ENCODE measurements around the gene SPINK13.

SPINK13 gene

GRCh38 chr5:148290271-148291195 is 21.9 kb downstream of the SPINK13 start:
- no peak for TF ChIP-seq CTCF (IDR thresholded peaks at IDR 0.05; ENCODE audit: low read depth, low read length)
- no peak overlapping the region for H3K4me3 ChIP-seq (ENCODE audit: low read depth, low read length)

DNA sequence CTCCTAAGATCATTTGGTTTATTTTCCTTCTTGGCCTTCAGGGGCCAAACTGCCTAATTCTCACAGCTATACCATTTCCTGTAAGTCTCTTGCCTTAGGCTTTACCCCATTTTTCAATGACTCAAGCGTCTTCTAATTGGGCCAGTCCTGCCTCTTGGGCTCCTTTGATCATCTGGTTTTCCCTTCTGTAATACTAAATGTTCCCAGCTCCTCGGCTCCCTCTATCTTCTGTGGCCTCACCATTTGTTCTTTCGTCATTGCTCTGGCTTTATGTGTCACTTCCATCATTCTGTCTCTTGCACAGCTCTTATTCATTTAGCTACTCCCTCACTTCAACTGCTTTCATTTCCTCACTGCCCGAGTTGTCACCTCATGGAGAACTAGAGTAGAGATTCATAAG is 29.1 kb downstream of the SPINK13 start:
- no peak overlapping the region for H3K4me3 ChIP-seq (ENCODE audit: low read depth, low read length)
- TF ChIP-seq CTCF (IDR thresholded peaks at IDR 0.05; ENCODE audit: low read depth, low read length), result no peak

GRCh38 chr5:148306446-148306845 is 37.9 kb downstream of the SPINK13 start:
- H3K4me3 ChIP-seq (ENCODE audit: low read depth, low read length), result no peak overlapping the region
- TF ChIP-seq CTCF (IDR thresholded peaks at IDR 0.05; ENCODE audit: low read depth, low read length), result no peak

DNA sequence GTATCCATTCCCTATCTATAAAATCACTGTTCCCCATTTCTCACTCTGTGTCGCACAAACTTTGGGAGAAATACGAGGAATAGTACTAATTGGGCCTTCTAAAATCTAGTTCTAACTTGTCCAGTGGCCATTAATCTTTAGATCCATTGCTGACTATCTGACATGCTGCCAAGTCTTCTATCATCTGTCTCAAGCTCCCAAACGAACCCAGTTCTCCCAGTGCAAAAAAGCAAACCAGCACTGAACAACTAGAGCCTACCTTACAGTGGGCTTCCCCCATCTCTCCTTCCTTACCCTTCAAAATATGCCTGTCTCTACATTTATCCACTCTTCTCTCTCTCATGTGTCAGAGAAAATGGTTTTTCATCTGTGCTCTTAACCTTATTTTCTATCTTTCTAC is 40.4 kb downstream of the SPINK13 start:
- TF ChIP-seq CTCF (IDR thresholded peaks at IDR 0.05; ENCODE audit: low read depth, low read length), result no peak
- H3K4me3 ChIP-seq (ENCODE audit: low read depth, low read length), result no peak overlapping the region

GRCh38 chr5:148309746-148310145 is 41.2 kb downstream of the SPINK13 start:
- no peak overlapping the region for H3K4me3 ChIP-seq (ENCODE audit: low read depth, low read length)
- no peak for TF ChIP-seq CTCF (IDR thresholded peaks at IDR 0.05; ENCODE audit: low read depth, low read length)

DNA sequence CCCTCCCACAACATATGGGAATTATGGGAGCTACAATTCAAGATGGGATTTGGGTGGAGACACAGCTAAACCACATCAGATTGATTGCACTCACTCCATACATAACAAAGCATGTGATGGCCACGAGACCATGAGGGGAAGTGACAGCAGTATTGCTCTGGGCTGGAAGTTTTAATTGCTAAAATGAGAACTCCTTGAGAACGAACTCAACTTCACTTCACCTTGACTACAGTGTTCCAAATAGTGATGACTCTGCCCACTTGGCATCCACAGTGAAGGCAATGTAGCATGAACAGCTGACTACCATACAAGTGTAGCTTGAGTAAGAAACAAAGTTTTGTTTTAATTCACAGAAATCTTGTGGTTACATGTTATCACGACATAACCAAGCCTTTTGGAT is 42.9 kb downstream of the SPINK13 start:
- no peak overlapping the region for H3K4me3 ChIP-seq (ENCODE audit: low read depth, low read length)
- TF ChIP-seq CTCF (IDR thresholded peaks at IDR 0.05; ENCODE audit: low read depth, low read length), result no peak

DNA sequence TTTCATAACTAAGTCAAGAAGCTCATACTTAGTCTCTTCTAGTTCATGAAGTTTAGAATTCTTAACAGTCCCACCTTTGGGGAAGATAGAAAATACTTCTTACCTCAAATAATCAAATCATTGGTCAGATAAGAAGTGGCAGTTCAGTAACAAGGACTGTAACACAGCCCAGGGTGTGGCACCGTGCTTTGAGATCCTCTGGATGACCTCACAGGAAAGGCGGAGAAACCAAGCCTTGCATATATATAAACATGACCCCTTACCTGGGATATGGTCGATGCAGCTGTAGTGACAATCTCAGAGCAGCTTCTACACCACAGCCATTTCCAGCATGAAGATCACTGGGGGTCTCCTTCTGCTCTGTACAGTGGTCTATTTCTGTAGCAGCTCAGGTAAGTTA is 43.6 kb downstream of the SPINK13 start, which contains the start of gene SPINK7:
TSS of gene SPINK7 (plus strand) at position 271 of the 400 bp plus-strand sequence. CDS start at position 332, 61 bp downstream.
- no peak within 1 kb of the TSS for H3K4me3 ChIP-seq (ENCODE audit: low read depth, low read length)
- TF ChIP-seq CTCF (IDR thresholded peaks at IDR 0.05; ENCODE audit: low read depth, low read length), result no peak
